ENCODE results near the gene TAF5.
"Not testable (repeated sequence)": the region's sequence is repeated elsewhere in the genome, so short reads cannot be mapped to it uniquely, and the experiment has no call there.

The TAF5 gene

DNA sequence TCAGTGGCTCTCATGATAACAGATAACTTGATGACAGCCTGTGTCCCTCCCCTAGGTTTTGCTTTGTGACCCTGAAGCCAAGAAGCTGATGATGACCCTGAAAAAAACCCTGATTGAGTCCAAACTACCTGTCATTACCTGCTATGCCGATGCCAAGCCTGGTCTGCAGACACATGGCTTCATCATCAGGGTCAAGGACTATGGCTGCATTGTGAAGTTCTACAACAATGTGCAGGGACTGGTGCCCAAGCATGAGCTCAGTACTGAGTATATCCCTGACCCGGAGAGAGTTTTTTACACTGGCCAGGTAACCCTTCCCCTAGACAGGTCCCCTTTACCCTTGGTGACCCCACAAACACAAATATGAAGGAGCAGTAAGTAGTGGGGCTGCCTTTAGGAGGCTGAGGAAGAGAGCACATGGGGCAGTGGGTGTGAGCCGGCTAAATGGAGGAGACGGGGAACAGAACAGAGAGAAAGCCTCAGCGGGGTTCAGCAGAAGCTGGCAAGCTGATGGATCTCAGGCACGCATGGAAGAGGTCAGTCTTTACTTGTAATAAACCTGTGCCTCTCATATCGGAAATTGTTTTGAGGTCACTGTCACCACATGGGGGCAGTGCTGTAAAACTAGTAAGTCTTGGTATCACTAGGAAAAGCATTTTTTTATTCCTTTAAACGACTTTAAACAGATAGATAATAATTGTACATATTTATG is 48.8 kb downstream of the TAF5 start:
- no peak overlapping the region; the same call in 1 of the 2 replicates for H3K27ac ChIP-seq
- TF ChIP-seq ZFX (IDR thresholded peaks at IDR 0.05; ENCODE audit: borderline replicate concordance): no peak
- TF ChIP-seq, protein P1, sequence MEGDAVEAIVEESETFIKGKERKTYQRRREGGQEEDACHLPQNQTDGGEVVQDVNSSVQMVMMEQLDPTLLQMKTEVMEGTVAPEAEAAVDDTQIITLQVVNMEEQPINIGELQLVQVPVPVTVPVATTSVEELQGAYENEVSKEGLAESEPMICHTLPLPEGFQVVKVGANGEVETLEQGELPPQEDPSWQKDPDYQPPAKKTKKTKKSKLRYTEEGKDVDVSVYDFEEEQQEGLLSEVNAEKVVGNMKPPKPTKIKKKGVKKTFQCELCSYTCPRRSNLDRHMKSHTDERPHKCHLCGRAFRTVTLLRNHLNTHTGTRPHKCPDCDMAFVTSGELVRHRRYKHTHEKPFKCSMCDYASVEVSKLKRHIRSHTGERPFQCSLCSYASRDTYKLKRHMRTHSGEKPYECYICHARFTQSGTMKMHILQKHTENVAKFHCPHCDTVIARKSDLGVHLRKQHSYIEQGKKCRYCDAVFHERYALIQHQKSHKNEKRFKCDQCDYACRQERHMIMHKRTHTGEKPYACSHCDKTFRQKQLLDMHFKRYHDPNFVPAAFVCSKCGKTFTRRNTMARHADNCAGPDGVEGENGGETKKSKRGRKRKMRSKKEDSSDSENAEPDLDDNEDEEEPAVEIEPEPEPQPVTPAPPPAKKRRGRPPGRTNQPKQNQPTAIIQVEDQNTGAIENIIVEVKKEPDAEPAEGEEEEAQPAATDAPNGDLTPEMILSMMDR (IDR thresholded peaks at IDR 0.05): peak; percentile 75

DNA sequence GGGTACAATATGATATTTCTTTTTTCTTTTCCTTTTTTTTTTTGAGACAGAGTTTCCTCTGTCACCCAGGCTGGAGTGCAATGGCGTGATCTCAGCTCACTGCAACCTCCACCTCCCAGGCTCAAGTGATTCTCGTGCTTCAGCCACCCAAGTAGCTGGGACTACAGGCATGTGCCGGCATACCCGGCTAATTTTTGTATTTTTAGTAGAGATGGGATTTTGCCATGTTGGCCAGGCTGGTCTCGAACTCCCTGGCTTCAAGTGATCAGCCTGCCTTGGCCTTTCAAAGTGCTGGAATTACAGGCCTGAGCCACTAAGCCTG is 49.3 kb downstream of the TAF5 start:
- TF ChIP-seq, protein P1 (IDR thresholded peaks at IDR 0.05): peak; percentile 27
- H3K27ac ChIP-seq: not testable (repeated sequence)

DNA sequence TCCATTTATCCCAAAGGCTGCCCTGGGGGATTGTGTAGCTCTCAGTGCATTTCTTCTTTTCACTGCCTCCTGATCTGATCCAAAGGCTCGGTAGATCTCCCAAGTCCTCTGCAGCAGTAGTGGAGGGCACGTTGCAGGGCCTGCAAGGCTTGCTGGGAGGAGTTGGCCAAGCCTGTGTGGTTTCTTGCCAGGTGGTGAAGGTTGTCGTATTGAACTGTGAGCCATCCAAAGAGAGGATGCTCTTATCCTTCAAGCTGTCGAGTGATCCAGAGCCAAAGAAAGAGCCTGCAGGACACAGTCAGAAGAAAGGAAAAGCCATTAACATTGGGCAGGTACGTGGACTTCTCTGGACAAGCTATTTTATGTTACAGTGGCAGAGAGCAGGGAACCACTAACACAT is 49.8 kb downstream of the TAF5 start:
- no peak overlapping the region for H3K27ac ChIP-seq
- no peak for TF ChIP-seq ZFX (IDR thresholded peaks at IDR 0.05; ENCODE audit: borderline replicate concordance)
- TF ChIP-seq, protein P1 (IDR thresholded peaks at IDR 0.05): no peak

DNA sequence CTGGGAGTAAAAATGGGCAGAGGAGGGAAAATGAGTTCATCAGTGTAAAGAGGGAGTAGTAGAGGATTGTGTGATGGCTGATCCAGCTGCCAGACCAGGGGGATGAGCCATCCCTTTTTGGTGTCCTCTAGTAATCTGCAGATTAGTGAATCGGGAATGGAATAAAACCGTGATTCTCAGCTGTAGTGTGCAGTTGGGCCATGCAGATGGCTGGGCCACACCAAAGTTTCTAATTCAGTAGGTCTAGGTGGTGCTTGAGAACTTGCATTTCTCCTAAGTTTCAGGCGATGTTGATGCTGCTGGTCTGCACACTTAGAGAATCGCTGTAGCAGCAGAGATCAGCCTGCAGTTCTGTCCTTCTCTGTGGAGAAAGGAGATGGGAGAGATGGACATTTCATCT is 51.3 kb downstream of the TAF5 start:
- H3K27ac ChIP-seq: no peak overlapping the region
- no peak for TF ChIP-seq ZFX (IDR thresholded peaks at IDR 0.05; ENCODE audit: borderline replicate concordance)
- TF ChIP-seq, protein P1 (IDR thresholded peaks at IDR 0.05): no peak

- H3K27ac ChIP-seq: no peak overlapping the region
- TF ChIP-seq ZFX (IDR thresholded peaks at IDR 0.05; ENCODE audit: borderline replicate concordance): no peak
- TF ChIP-seq, protein P1 (IDR thresholded peaks at IDR 0.05): no peak
These were observed 56.0 kb downstream of the TAF5 start for GRCh38 chr10:103423748-103424147.

DNA sequence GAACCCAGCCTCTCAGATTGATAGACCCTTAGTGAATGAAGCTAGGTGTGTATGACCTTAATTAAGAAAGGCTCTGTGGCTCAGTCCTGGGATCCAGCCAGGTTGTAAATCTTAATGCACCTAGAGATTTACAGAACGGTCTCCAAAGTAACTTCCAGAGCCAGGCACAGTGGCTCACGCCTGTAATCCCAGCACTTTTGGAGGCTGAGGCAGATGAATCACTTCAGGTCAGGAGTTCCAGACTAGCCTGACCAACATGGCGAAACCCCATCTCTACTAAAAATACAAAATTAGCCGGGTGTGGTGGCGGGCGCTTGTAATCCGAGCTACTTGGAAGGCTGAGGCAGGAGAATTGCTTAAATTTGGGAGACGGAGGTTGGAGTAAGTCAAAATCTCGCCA is 60.1 kb downstream of the TAF5 start:
- no peak for TF ChIP-seq ZFX (IDR thresholded peaks at IDR 0.05; ENCODE audit: borderline replicate concordance)
- TF ChIP-seq, protein P1 (IDR thresholded peaks at IDR 0.05): no peak
- H3K27ac ChIP-seq: 0 out of 2 replicates have a peak overlapping the region, but pooled peaks have one; percentile 10

- TF ChIP-seq ZFX (IDR thresholded peaks at IDR 0.05; ENCODE audit: borderline replicate concordance): no peak
- TF ChIP-seq, protein P1 (IDR thresholded peaks at IDR 0.05): no peak
- no peak overlapping the region for H3K27ac ChIP-seq
These were observed 61.3 kb downstream of the TAF5 start for GRCh38 chr10:103428989-103429643.

All from 22Rv1 (cell line).